Measurements from ENCODE around the gene RAB29. TPM values are rescaled to one million over a fixed set of nuclear protein-coding genes. Genes with fewer than 3 reads are reported as not detected.
A peak's percentile ranks its signal among the peaks of the same experiment; 100 is the strongest.

The RAB29 gene
- total RNA-seq, 6 experiments from 2014 or later, result 16.4 to 26.8 (median 21.2) TPM

DNA sequence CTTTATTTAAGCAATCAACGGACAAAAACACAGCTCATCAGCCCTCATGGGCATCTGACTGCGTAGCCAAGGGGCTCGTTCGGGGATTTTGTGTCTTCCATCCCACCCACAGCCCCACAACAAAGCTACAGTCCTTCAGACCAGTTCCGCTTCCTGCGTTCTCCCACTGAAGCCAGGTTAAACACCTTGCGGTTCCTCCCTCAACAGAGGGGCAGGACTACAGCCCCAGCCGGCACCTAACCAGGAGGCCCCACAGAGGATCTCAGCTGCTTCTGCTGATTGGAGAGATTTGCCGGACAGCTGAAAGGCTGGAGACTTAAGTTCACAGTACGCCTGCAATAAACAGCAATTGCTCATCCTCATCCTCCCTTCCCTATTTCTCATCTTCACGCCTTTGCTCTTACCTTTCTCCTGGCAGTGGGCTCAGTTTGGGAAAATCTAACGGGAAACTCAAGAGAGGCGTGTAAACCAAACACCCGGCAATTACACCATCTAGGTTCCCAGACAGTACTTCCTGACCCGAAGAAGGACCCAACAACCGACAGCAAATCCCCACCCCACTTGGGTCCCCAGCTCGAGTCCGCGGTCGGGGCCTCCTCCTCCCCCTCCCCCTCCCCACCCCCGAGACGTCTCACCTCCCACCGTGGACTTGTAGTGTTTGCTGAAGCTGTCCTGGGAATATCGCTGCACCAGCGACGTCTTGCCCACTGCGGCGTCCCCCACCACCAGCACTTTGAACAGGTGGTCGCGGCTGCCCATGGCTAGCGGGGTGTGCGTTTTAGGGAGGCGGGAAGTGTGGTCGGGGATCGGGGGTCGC, 876 bp downstream of the RAB29 start:
- Histone ChIP-seq H3K4me1 (no peaks in the 10 kb centered on the region), H3K4me3 (peak overlapping the region; percentile 62 to 80 (median 77)), H3K9me3 (no peaks in the 10 kb centered on the region), H3K27me3 (no peaks in the 10 kb centered on the region), H3K36me3 (peaks cover 0 to 6% (median under 1%) of the 10 kb centered on the region in 4 donors), H3K27ac (peak overlapping the region; percentile 54 to 78 (median 56))
- TF ChIP-seq POLR2A (IDR thresholded peaks at IDR 0.05), result no peak
- TF ChIP-seq CTCF (IDR thresholded peaks at IDR 0.05), result no peak
- peak; percentile 34 to 50 (median 45) for ATAC-seq
- WGBS (ENCODE audit: insufficient coverage, low coverage, low lambda C conversion rate, missing lambda C conversion rate), result 19% methylated on average over 21 of the region's 36 CpGs
- intact Hi-C loops (cut with DNase I), result no loop called here
- DNase-seq, result peak in 1 of 3 donors; percentile 26

DNA sequence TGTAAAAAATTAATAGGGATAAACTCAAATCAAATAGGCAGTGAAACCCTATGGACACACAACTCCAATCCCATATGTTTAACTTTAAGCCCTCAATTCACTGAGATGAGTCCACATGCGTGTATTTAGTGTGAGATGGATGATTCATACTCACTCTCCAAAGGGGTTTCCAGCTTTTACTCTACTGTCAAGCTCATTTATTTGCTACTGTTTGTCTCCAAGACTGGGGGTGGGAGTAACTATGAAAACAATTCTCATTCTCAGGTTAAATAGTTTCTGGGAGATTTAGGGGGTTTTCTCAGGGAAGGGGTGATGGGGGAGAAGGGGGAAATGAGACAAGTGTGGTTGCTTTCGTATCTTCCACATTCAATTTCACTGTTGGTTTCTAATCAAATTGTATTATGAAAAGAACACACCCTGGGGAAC, 2.7 kb downstream of the RAB29 start:
- Histone ChIP-seq H3K36me3 (peaks cover 0 to 6% (median under 1%) of the 10 kb centered on the region in 4 donors), H3K4me1 (no peaks in the 10 kb centered on the region), H3K27ac (no peak overlapping the region)

DNA sequence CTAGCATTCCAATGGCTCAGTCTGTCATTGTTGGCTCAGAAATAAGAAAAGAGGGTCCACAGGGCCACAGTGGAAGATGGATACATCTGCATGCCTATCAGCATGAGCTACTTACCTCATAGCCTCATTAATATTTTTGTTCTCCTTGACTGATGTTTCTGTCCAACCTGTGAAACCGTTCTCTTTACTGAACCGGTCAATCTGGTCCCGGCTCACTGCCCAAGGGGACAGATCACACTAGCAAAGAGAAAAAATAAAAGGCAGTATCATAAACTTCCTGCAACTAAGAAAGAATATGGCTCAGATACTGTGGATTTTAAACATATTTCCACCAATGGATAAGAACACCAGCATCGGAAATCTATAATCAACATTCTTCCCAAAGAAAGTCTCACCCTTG, 4.7 kb downstream of the RAB29 start:
- DNase-seq (no peak), ATAC-seq (no peak)
- intact Hi-C loops (cut with DNase I), result no loop called here
- no peaks in the 10 kb centered on the region for H3K27me3 ChIP-seq
- H3K9me3 ChIP-seq, result no peaks in the 10 kb centered on the region
- H3K36me3 ChIP-seq, result peaks cover 0 to 6% (median under 1%) of the 10 kb centered on the region in 4 donors
- no peak overlapping the region for H3K27ac ChIP-seq
- no peak for TF ChIP-seq CTCF (IDR thresholded peaks at IDR 0.05)
- TF ChIP-seq POLR2A (IDR thresholded peaks at IDR 0.05), result no peak
- 90% methylated on average over 4 of the region's 4 CpGs for WGBS (ENCODE audit: insufficient coverage, low coverage, low lambda C conversion rate, missing lambda C conversion rate)
- H3K4me3 ChIP-seq, result no peak overlapping the region
- no peaks in the 10 kb centered on the region for H3K4me1 ChIP-seq

More for the DNA sequence above, 2.7 kb downstream of the RAB29 start:
- H3K4me3 ChIP-seq, result no peak overlapping the region
- no peak for TF ChIP-seq CTCF (IDR thresholded peaks at IDR 0.05)
- no peak for TF ChIP-seq POLR2A (IDR thresholded peaks at IDR 0.05)
- H3K27me3 ChIP-seq, result no peaks in the 10 kb centered on the region
- ATAC-seq (no peak), DNase-seq (no peak)
- no peaks in the 10 kb centered on the region for H3K9me3 ChIP-seq
- intact Hi-C loops (cut with DNase I), result no loop called here
- 85% methylated on average over 2 of the region's 2 CpGs for WGBS (ENCODE audit: insufficient coverage, low coverage, low lambda C conversion rate, missing lambda C conversion rate)

- Histone ChIP-seq H3K9me3 (no peaks in the 10 kb centered on the region), H3K27me3 (no peaks in the 10 kb centered on the region), H3K36me3 (peaks cover 0 to 6% (median under 1%) of the 10 kb centered on the region in 4 donors), H3K4me3 (no peak overlapping the region), H3K27ac (no peak overlapping the region), H3K4me1 (no peaks in the 10 kb centered on the region)
- intact Hi-C loops (cut with DNase I), result no loop called here
- DNase-seq (no peak), ATAC-seq (no peak)
- TF ChIP-seq POLR2A (IDR thresholded peaks at IDR 0.05) (no peak), CTCF (IDR thresholded peaks at IDR 0.05) (no peak)
- WGBS (ENCODE audit: insufficient coverage, low coverage, low lambda C conversion rate, missing lambda C conversion rate), result 82% methylated on average over 8 of the region's 8 CpGs
Observed at GRCh38 chr1:205769641-205770365, 5.5 kb downstream of the RAB29 start.
